Natural killer cell treated with Interleukin-12 subunit alpha and Interleukin-12 subunit beta and Interleukin-15 and Interleukin-18, amount 100 ng/mL, for 72 hours (primary cell): ENCODE data around the gene JPT2. TPM values are rescaled to one million over a fixed set of nuclear protein-coding genes. Genes with fewer than 3 reads are reported as not detected.
A peak's percentile ranks its signal among the peaks of the same experiment; 100 is the strongest.
"Not testable (repeated sequence)": the region's sequence is repeated elsewhere in the genome, so short reads cannot be mapped to it uniquely, and the experiment has no call there.

Source experiments
- ATAC-seq, 2 donors: fragments of 150-1000 bp; cut with Tn5 transposase in 1 of 2; sonication (Bioruptor Pico), chemical (Tn5 transposase) in 1 of 2; 2 replicates each; pipeline ENCODE4 v1.10.0; 2021
- DNase-seq: peaks from one replicate; pipeline ENCODE4 v3.0.0; 2022; ENCODE audit warnings: low spot score
- H3K27ac Mint-ChIP-seq, 2 donors: 1 replicate in 1 of 2; 2 replicates in 1 of 2; pipeline ENCODE4 v1.8.0; 2022; ENCODE audit warnings: mixed read lengths in 2 of 2, mild to moderate bottlenecking in 1 of 2, moderate library complexity in 1 of 2
- H3K27me3 Mint-ChIP-seq, 2 donors: 1 replicate in 1 of 2; 2 replicates in 1 of 2; pipeline ENCODE4 v1.8.0; 2022; ENCODE audit warnings: mixed read lengths in 2 of 2
- H3K36me3 Mint-ChIP-seq: one replicate; pipeline ENCODE4 v1.8.0; 2022; ENCODE audit warnings: mixed read lengths
- H3K4me1 Mint-ChIP-seq, 2 donors: 1 replicate in 1 of 2; 2 replicates in 1 of 2; pipeline ENCODE4 v1.8.0; 2022; ENCODE audit warnings: low read depth in 2 of 2, mixed read lengths in 2 of 2, mild to moderate bottlenecking in 1 of 2
- H3K4me3 Mint-ChIP-seq: one replicate; pipeline ENCODE4 v1.8.0; 2022; ENCODE audit warnings: mixed read lengths
- H3K9me3 Mint-ChIP-seq: 2 replicates; pipeline ENCODE4 v1.8.0; 2022; ENCODE audit warnings: mixed read lengths
- total RNA-seq, 2 donors: library from RNA; stranded (reverse); gene quantifications; one replicate each; pipeline ENCODE4 v1.2.3, GENCODE V29; 2022

JPT2 gene
- total RNA-seq, 2 donors from 2014 or later: 56.1 to 61.1 TPM

GRCh38 chr16:1696863-1697262, 18.8 kb downstream of the JPT2 start:
- no peaks in the 10 kb centered on the region for H3K9me3 Mint-ChIP-seq
- DNase-seq (no peak), ATAC-seq (no peak)
- H3K4me3 Mint-ChIP-seq: no peak overlapping the region
- no peak overlapping the region for H3K27ac Mint-ChIP-seq
- H3K27me3 Mint-ChIP-seq: no peaks in the 10 kb centered on the region
- peaks cover 0 to 15% of the 10 kb centered on the region in 2 donors for H3K4me1 Mint-ChIP-seq
- peaks cover 22% of the 10 kb centered on the region for H3K36me3 Mint-ChIP-seq

- Mint-ChIP-seq H3K36me3 (peaks cover 12% of the 10 kb centered on the region), H3K27me3 (no peaks in the 10 kb centered on the region), H3K9me3 (no peaks in the 10 kb centered on the region), H3K27ac (peak overlapping the region in 1 of 2 donors; percentile 21), H3K4me1 (peaks cover 0 to 15% of the 10 kb centered on the region in 2 donors), H3K4me3 (no peak overlapping the region)
- DNase-seq (no peak), ATAC-seq (no peak)
These were observed 20.6 kb downstream of the JPT2 start for GRCh38 chr16:1698680-1699079.

- Mint-ChIP-seq H3K9me3 (no peaks in the 10 kb centered on the region), H3K36me3 (peaks cover 4% of the 10 kb centered on the region), H3K4me3 (no peak overlapping the region), H3K27ac (no peak overlapping the region), H3K4me1 (peaks cover 0 to 17% of the 10 kb centered on the region in 2 donors), H3K27me3 (no peaks in the 10 kb centered on the region)
- ATAC-seq: no peak
- DNase-seq: no peak
These were observed 22.2 kb downstream of the JPT2 start for GRCh38 chr16:1700246-1700645.

GRCh38 chr16:1701216-1701878, 23.3 kb downstream of the JPT2 start:
- ATAC-seq: no peak
- H3K4me3 Mint-ChIP-seq: no peak overlapping the region
- H3K36me3 Mint-ChIP-seq: peaks cover 4% of the 10 kb centered on the region
- H3K4me1 Mint-ChIP-seq: peaks cover 0 to 21% of the 10 kb centered on the region in 2 donors
- no peaks in the 10 kb centered on the region for H3K27me3 Mint-ChIP-seq
- DNase-seq: no peak
- no peak overlapping the region for H3K27ac Mint-ChIP-seq
- H3K9me3 Mint-ChIP-seq: no peaks in the 10 kb centered on the region

GRCh38 chr16:1705324-1705687, 27.2 kb downstream of the JPT2 start:
- not testable (repeated sequence) for H3K36me3 Mint-ChIP-seq, H3K9me3 Mint-ChIP-seq, DNase-seq, H3K27me3 Mint-ChIP-seq
- peak overlapping the region; percentile 88 to 99 for H3K27ac Mint-ChIP-seq
- peaks cover 18 to 31% of the 10 kb centered on the region in 2 donors for H3K4me1 Mint-ChIP-seq
- peak; percentile 2 to 31 for ATAC-seq
- peak overlapping the region; percentile 96 for H3K4me3 Mint-ChIP-seq

- Mint-ChIP-seq H3K4me3 (peak within 1 kb of the TSS; percentile 96), H3K4me1 (peaks cover 18 to 30% of the 10 kb centered on the region in 2 donors), H3K9me3 (no peaks in the 10 kb centered on the region), H3K36me3 (no peaks in the 10 kb centered on the region), H3K27ac (peak within 1 kb of the TSS; percentile 88 to 99), H3K27me3 (no peaks in the 10 kb centered on the region)
- DNase-seq: peak; percentile 93
- peak; percentile 94 to 95 for ATAC-seq
These were observed 27.8 kb downstream of the JPT2 start, which contains the start of gene MAPK8IP3 for GRCh38 chr16:1705688-1706385. Gene MAPK8IP3 (plus strand): TSS chr16:1706195. CDS start chr16:1706340, 145 bp downstream.

GRCh38 chr16:1706386-1707192, 28.5 kb downstream of the JPT2 start:
- Mint-ChIP-seq H3K27ac (peak overlapping the region; percentile 85 to 88), H3K4me3 (peak overlapping the region; percentile 96), H3K4me1 (peaks cover 18 to 23% of the 10 kb centered on the region in 2 donors), H3K9me3 (no peaks in the 10 kb centered on the region), H3K27me3 (no peaks in the 10 kb centered on the region), H3K36me3 (no peaks in the 10 kb centered on the region)
- peak; percentile 29 to 48 for ATAC-seq
- peak; percentile 68 for DNase-seq

GRCh38 chr16:1707193-1707790, 29.2 kb downstream of the JPT2 start:
- H3K9me3 Mint-ChIP-seq: no peaks in the 10 kb centered on the region
- ATAC-seq (no peak), DNase-seq (no peak)
- H3K27me3 Mint-ChIP-seq: no peaks in the 10 kb centered on the region
- H3K4me1 Mint-ChIP-seq: peaks cover 18 to 23% of the 10 kb centered on the region in 2 donors
- H3K4me3 Mint-ChIP-seq: peak overlapping the region; percentile 96
- H3K36me3 Mint-ChIP-seq: no peaks in the 10 kb centered on the region
- H3K27ac Mint-ChIP-seq: peak overlapping the region; percentile 85 to 88

GRCh38 chr16:1708083-1708767, 30.1 kb downstream of the JPT2 start:
- Mint-ChIP-seq H3K27ac (peak overlapping the region; percentile 85 to 88), H3K36me3 (no peaks in the 10 kb centered on the region), H3K4me3 (peak overlapping the region; percentile 96), H3K9me3 (no peaks in the 10 kb centered on the region), H3K4me1 (peaks cover 21 to 24% of the 10 kb centered on the region in 2 donors), H3K27me3 (no peaks in the 10 kb centered on the region)
- no peak for DNase-seq
- ATAC-seq: no peak

GRCh38 chr16:1708768-1709180, 30.7 kb downstream of the JPT2 start:
- no peak for ATAC-seq
- no peak for DNase-seq
- Mint-ChIP-seq H3K4me1 (peaks cover 25 to 27% of the 10 kb centered on the region in 2 donors), H3K27me3 (no peaks in the 10 kb centered on the region), H3K27ac (no peak overlapping the region), H3K36me3 (no peaks in the 10 kb centered on the region), H3K4me3 (peak overlapping the region; percentile 96), H3K9me3 (no peaks in the 10 kb centered on the region)

GRCh38 chr16:1709356-1709755, 31.3 kb downstream of the JPT2 start:
- DNase-seq (no peak), ATAC-seq (no peak)
- Mint-ChIP-seq H3K4me1 (peaks cover 25 to 27% of the 10 kb centered on the region in 2 donors), H3K4me3 (no peak overlapping the region), H3K27me3 (no peaks in the 10 kb centered on the region), H3K27ac (no peak overlapping the region), H3K9me3 (no peaks in the 10 kb centered on the region), H3K36me3 (no peaks in the 10 kb centered on the region)

- no peaks in the 10 kb centered on the region for H3K36me3 Mint-ChIP-seq
- no peaks in the 10 kb centered on the region for H3K27me3 Mint-ChIP-seq
- H3K27ac Mint-ChIP-seq: no peak overlapping the region
- DNase-seq: no peak
- H3K4me3 Mint-ChIP-seq: no peak overlapping the region
- H3K9me3 Mint-ChIP-seq: no peaks in the 10 kb centered on the region
- no peak for ATAC-seq
- H3K4me1 Mint-ChIP-seq: peaks cover 24 to 28% of the 10 kb centered on the region in 2 donors
These were observed 32.9 kb downstream of the JPT2 start for GRCh38 chr16:1710811-1711507.
